Adipose tissue (tissue), 3 donors: Measurements from ENCODE around the gene LRP10. TPM values are rescaled to one million over a fixed set of nuclear protein-coding genes. Genes with fewer than 3 reads are reported as not detected.

Experiments
- H3K27ac ChIP-seq: one replicate; pipeline ENCODE4 v1.5.1; 2013; ENCODE audit warnings: low read depth, low read length
- WGBS, 3 donors: extraction: QIAGEN DNeasy Blood & Tissue Kit; methylation state at CpG; one replicate each; pipeline ENCODE4 v1.1.7; 2013; 5-methylcytosine and 5-hydroxymethylcytosine counted together
- polyA plus RNA-seq, 3 donors: library from polyadenylated mRNA; stranded (reverse); fragments of 200-250 nt; gene quantifications; one replicate each; pipeline ENCODE4 v1.2.3, GENCODE V29; 2013
- donor health status: healthy with polysubstance abuse.
- donor health status: Bipolar disorder and iron deficiency.
- donor health status: healthy.

LRP10 gene
- polyA plus RNA-seq, 3 donors = 43.8 to 91.5 (median 50.6) TPM

DNA sequence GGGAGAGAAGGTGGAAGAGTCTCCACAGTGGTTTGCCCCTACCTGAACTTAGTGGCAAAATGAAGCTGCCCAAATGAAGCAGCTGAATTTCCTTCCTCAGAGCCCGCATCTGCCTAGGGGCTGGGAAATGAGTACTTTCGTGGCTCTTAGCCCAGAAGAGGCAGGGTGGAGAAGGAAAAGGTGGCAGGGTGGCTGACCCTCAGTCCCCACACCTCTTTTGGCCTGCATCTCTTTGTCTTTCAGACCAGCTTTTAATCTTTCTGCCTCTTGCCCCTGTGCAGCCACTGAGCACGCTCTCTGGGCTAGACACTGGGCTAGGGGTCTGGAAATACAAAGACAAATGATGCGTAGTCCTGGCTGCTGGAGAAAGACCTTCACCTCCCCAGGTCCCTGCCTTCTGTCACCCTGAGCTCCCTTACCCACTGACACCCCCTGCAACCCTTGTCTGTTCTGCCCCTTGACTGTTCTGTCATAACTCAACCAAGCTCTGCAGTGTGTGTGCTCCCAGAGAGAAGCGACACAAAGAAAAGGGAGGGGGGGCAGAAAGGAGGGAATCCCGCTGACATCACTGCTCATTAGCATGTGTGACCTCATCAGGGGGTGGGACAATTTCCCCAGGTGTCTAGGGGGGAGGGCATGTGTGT, 11.1 kb downstream of the LRP10 start:
- H3K27ac ChIP-seq = no peak overlapping the region
- WGBS, 3 donors = 18 to 35% (median 34%) methylated on average over 6 of the region's 6 CpGs

DNA sequence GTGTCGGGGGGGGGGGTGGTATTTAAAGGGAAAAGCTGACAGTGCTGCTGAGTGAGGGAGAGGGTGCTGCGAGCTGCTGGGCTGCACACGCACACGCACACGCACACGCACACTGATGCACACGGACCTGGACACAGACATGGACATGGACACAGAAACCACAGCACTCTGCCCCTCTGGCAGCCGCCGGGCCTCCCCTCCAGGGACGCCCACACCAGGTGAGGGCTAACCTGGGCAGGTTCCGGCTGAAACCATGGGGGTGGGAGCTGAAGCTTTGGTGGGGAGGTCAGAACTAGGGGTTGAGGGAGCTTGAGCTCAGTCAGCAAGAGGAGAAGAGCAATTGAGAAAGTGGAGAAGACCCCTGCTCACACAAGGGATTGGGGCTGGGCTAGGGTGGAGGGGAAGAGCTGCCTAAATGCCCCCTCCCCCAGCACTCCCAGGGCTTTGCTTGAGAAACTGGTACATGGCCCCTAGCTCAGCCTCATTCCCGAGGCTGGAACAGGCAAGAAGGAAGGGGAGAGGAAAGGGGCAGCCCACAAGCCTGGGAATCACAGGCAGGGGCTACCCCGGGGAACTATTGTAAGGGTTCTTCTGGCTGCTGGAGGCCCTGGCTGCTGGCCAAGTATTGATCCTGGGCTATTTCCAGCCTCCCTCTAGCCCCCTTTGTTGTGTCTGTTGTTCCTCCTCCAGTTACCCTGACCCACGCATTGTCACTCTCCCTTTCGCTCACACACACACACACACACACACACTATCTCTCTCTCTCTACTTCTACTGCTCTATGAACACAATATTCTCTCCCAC, 11.8 kb downstream of the LRP10 start, which contains the start of gene REM2:
TSS of gene REM2 (plus strand) at position 50 of the 804 bp plus-strand sequence. CDS start at position 116, 66 bp downstream.
- H3K27ac ChIP-seq = no peak within 1 kb of the TSS
- 18 to 49% (median 36%) methylated on average over 15 of the region's 15 CpGs for WGBS, 3 donors

DNA sequence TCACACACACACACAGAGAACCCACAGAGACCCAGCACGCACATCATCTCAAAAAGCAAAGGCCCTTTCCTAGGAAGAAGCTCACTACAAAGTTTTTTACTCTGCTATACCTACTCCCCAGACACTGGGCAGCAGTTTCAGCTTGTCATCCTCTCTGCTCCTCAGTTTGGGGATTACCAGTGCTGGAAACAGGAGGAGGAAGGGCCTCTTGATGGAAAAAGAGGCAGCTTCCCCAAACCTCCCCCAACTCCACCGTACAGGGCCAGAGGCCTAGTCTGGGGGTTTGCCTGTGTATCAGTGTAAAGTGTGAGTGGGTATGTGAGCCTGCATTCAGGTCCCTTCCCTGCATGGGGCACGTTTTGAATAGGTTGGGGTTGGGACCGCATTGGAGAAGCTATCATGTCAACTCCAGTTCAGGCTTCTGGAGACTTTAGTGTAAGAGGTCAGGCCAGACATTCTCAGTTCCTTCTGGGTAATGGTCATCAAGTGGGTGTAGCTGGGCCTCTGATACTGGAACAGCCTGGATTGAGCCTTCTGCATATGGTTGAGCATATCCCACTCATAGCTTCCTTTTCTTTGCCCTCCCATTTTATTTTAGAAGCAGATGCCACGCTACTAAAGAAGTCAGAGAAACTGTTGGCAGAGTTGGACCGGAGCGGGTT, 12.7 kb downstream of the LRP10 start:
- H3K27ac ChIP-seq = no peak overlapping the region
- WGBS, 3 donors = 87 to 89% (median 87%) methylated on average over 7 of the region's 7 CpGs

DNA sequence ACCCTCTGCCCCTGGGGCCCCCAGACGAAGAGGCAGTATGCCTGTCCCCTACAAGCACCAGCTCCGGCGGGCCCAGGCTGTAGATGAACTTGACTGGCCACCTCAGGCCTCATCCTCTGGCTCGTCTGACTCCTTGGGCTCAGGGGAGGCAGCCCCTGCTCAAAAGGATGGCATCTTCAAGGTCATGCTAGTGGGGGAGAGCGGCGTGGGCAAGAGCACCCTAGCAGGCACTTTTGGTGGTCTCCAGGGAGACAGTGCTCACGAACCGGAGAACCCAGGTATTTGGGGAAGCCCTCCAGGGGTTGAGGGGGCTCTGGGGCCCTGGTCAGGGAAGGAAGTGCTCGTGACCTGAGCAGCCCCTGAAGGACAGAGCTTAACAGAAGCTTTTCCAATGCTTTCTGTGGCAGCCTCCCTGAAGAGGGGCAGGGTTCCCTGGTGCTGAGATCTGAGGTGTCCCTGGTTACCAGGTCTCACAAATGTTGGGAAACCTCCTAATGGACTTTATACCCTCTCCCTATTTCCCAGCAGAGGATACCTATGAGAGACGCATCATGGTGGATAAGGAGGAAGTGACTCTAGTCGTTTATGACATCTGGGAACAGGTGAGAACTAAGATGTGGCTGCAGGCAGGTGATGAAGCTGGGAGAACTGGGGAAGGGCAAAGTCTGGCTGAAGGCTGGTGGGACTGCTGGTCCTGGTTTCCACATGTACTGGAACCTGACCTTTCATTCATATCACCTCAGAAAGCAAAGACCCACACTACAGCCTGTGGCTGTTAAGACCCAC, 13.4 kb downstream of the LRP10 start:
- H3K27ac ChIP-seq = no peak overlapping the region
- 86 to 90% (median 88%) methylated on average over 11 of the region's 11 CpGs for WGBS, 3 donors

DNA sequence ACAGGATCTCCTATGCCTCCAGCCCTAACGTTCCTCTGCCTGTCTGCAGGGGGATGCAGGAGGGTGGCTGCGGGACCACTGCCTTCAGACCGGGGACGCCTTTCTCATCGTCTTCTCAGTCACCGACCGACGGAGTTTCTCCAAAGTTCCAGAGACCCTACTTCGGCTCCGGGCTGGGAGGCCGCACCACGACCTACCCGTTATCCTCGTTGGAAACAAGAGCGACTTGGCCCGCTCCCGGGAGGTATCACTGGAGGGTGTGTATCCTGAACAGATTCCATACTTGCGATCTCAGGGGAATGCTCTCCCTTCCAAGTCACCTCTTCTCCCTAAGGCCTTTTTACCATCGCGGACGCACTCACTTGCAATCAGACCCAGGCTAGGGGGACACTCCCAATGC, 14.4 kb downstream of the LRP10 start:
- no peak overlapping the region for H3K27ac ChIP-seq
- 91 to 95% (median 92%) methylated on average over 21 of the region's 21 CpGs for WGBS, 3 donors

DNA sequence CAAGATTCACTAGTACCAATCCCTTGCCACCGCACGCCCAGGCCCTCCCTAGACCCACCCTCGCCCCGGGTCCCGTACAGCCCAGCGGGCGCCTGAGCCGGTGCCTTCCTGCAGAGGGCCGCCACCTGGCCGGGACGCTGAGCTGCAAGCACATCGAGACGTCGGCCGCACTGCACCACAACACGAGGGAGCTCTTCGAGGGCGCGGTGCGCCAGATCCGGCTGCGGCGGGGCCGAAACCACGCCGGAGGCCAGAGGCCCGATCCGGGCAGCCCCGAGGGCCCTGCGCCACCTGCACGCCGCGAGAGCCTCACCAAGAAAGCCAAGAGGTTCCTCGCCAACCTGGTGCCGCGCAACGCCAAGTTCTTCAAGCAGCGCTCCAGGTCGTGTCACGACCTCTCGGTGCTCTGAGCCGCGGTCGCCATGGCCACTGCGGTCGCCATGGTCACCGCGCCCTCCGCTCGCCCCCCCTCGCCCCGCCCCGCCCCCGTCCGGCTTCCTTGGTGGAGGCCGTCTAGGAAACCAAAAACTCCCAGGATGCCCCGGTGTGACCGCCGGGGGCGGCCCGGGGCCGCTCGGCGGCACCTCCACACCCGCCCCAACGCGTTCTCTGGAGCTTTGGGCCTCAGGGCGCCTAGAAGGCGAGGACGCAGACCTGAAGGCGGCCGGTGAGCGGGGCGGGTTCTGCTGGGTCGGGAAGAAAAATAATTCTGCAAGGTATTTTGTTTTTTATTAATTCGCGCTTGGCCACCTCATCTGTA, 15.1 kb downstream of the LRP10 start:
- WGBS, 3 donors = 3 to 4% (median 3%) methylated on average over 76 to 77 of the region's 77 CpGs
- H3K27ac ChIP-seq = no peak overlapping the region

DNA sequence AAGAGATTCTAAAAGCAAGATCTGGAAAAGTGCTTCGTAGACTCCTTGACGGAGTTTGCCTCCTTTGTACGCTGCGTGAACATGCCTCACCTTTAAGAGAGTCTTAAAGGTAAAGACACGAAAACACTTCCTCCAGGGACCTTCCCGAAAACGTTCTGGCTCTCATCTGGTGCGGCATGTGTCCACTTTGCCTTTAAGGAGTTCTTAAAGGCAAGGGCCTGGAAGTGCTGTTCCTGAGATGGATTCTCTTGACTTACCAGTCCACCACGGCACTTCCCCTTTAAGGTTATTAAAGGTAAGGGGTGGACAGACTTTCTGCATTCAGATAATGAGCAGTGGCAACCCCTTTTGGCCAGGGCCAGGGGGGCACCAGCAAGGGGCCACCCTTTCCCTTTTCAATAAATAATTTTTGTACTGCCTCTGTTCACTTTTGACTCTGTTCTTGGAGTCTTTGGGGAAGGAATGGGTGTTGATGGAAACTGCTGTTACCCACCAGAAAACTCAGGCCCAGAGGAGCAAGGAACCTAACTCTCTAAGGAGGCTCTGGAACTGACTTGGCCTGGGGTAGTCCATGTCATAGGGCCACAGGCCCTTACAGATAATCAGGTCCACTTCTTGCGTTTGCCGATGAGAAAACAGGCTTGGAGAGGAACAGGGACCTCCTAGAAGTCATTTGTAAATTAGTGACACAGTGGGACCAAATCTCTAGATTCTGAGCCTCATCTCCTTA, 15.9 kb downstream of the LRP10 start:
- WGBS, 3 donors = 18 to 29% (median 27%) methylated on average over 11 of the region's 11 CpGs
- H3K27ac ChIP-seq = no peak overlapping the region

DNA sequence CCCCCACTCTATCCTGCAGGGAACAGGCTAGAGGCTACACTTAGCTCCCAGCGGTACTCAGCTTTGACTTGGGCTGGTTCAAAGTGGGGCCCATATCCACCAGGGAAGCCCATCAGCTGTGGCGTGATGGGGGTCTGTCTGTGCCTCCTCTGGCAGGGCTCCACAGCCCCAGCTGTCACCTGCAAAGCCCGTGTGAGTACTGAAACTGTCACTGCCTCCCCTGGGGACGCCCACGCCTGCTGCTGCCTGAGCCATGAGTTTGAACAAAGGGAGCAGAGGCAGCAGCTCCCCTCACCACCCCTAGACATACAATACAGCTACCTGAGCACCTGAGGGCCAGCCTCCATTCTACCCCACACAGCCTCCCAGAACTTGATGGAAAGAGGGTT, 16.4 kb downstream of the LRP10 start:
- WGBS, 3 donors = 69 to 80% (median 76%) methylated on average over 5 of the region's 5 CpGs
- H3K27ac ChIP-seq = no peak overlapping the region

DNA sequence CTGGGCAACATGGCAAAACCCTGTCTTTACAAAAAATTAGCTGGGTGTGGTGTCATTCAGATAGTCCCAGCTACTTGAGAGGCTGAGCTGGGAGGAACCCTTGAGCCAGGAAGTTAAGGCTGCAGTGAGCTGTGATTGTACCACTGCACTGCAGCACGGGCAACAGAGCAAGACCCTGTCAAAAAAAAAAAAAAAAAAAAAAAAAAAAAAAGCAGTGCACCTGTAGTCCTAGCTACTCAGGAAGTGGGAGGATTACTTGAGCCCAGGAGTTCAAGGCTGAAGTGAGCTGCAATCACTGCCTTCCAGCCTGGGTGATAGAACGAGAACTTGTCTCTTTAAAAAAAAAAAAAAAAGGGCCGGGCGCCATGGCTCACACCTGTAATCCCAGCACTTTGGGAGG, 17.1 kb downstream of the LRP10 start:
- WGBS, 3 donors = 75 to 94% (median 89%) methylated on average over 3 to 4 of the region's 4 CpGs
- no peak overlapping the region for H3K27ac ChIP-seq

DNA sequence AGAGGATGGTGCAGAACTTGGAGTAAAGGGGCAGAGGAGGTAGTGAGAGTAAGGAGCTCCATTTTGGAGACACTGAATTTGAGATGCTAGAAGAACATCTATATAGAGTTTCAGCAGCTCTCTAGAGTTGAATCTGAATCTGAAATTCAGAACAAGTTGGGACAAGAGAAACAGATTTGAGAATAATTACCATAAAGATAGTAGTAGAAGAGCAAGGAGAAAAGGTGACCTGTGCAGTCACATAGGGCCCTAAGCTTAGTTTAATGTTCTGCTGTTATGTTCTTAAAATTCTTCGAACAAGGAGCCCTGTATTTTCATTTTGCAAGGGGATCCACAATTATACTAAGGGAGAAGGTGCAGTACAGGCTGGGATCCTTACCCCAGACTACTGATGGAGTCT, 18.9 kb downstream of the LRP10 start:
- no peak overlapping the region for H3K27ac ChIP-seq
- 87 to 94% (median 91%) methylated on average over 1 of the region's 1 CpG for WGBS, 3 donors

DNA sequence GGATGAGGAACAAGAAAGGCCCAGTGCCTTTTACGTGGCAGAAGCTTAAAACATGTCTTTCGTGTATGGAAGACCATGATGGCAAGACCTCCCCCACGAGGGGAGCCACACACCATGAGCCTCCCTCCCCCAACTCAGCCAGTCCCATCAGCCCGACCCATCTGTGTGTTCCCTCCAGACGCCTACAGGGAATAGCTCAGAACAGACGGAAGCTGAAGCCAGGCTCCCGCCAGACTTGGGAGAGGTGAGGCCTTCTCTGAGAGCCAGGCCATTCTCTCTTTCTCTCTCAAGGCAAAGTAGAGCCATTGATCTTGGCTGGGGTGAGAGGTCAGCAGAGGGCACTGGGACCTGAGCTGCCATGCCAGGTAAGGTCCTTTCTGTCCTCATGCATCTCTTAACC, 20.9 kb downstream of the LRP10 start:
- WGBS, 3 donors = 72 to 86% (median 79%) methylated on average over 7 of the region's 7 CpGs
- H3K27ac ChIP-seq = no peak overlapping the region

DNA sequence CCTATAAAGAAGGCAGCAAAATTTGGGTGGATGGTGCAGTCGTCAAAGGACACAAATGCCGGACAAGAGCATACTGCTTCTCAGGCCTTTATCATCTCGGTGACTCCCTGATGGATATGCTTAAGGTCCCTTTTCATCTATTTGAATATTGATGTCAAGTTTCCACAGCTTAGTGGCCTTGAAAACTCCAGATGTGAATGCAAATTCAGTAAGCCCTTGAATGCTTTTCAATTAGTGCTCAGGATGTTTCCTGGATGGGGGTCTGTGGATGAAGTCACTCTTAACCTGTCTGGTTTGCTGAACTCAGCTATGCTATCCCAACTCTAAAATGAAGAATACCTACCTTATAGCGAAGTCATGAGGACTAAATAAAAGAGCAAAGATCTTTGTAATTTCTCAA, 22.2 kb downstream of the LRP10 start:
- WGBS, 3 donors = 88 to 97% (median 96%) methylated on average over 4 of the region's 4 CpGs
- H3K27ac ChIP-seq = no peak overlapping the region

DNA sequence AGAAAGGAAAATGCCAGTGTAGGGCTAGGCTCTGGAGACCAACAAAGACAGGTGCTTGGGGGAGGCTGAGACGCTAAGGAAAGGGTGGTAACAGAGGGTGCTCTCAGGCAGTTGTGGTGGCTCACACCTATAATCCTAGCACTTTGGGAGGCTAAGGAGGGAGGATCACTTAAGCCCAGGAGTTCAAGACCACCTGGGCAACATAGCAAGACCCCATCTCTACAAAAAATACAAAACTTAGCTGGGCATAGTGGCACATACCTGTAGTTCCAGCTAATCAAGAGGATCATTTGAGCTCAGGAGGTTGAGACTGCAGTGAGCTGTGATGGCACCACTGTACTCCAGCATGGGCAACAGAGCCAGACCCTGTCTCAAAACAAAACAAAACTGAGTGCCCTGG, 23.9 kb downstream of the LRP10 start:
- H3K27ac ChIP-seq = no peak overlapping the region
- 95 to 100% (median 100%) methylated on average over 1 of the region's 1 CpG for WGBS, 3 donors

DNA sequence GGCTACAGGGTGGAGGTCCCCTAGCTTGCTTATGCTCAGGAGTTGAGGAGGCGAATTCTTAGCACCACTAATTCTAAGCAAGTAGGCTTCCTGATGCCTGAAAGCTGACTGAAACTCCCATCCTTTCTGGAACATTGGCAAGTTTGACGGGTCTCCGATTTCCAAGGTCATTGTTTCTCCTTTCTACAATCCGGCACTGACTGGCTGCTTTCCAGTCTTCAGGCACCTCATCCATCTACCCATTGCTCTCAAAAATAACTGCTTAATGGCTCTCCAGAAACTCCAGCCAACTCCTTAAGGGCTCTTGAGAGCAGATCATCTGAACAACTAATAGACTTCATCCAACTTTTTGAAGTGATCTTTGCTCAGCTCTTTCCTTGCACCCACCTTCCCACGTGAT, 24.8 kb downstream of the LRP10 start:
- WGBS, 3 donors = 50 to 71% (median 68%) methylated on average over 5 of the region's 5 CpGs
- no peak overlapping the region for H3K27ac ChIP-seq

DNA sequence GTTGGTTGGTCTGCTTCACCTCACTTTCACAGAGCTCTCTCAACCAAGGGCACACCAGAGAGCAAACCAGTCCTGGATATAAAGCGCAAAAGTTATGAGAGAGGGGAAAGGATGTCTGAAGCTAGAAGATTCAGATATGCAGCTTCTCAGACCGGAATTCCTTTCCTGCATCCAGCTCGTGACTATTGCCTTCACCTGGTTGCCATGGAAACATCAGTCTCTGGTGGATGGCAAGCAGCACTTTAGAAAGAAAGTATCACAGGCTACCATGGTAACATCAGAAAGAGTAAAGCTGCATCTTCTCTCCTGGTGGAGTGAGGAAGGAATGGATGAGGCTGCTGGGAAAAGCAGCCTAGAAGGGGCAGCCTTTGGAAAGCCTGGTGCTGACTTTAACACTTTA, 25.2 kb downstream of the LRP10 start:
- 73 to 86% (median 84%) methylated on average over 3 of the region's 3 CpGs for WGBS, 3 donors
- no peak overlapping the region for H3K27ac ChIP-seq

DNA sequence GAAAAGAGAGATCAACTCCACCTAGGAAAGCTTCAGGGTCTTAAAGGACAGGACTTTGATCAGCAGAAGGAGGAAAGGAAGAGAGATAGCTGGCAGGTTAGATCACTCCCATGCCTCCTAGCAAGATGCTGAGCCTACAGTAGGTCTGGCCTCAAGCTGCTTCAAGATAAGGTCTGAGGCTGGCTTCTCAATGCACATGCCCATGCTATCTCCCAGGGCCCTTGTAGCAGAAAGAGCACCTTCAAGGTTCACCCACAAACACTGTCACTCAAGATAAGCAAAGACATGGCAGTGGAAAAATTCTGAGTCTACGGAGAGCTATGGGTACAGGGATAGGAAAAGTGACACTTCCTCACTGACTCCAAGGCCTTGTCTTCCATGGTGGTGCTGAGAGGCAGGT, 25.8 kb downstream of the LRP10 start:
- WGBS, 3 donors = 59 to 91% (median 89%) methylated on average over 1 of the region's 1 CpG
- H3K27ac ChIP-seq = no peak overlapping the region

DNA sequence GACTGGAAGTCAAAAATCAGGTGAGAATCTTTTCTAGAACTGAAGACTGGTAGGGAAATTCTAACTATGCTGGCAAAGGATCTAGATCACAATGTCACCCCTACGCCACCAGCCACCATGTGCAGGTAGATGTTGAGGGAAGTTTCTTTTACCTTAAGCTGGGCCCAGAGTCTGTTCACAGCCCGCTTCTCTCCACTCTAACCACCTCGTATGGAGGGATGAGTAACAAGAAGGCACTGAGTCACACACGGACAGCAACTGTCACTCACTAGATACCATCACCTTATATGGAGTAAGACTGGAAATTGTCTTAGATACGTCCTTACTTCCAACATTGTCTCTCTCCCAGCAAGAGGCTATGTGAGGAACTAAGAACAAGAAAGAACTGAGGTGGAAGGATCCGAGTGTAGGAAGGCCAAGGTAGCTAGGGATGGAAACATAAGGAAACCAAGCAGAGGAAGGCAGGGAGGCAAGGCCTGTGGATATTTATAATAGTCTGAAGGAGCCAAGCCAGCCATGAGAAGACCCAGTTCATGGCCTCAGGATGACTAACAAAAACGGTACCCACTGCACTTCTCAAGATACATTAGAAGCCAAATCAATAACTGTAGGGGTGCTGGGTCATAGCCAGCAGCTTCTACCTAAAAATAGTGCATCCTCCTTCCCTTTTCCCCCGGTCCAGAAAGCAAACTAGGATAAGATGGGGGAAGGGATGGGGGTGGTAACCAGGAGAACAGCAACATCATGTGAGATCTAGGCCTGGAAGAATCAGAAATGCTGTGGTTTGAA, 27.0 kb downstream of the LRP10 start:
- no peak overlapping the region for H3K27ac ChIP-seq
- 67 to 75% (median 73%) methylated on average over 8 of the region's 8 CpGs for WGBS, 3 donors
